GM12892 (cell line): ENCODE results near the gene PSMC1.

Experiments used
- DNase-seq: peaks from one replicate; pipeline ENCODE4 v3.0.0; 2011; ENCODE audit not compliant: insufficient read length
- FAIRE-seq: peaks from 2 replicates; lab custom pipeline; 2011; peaks lifted over from hg19 to GRCh38; lab: Jason Lieb, UNC
- POLR2A ChIP-seq: IDR thresholded peaks from 2 replicates; pipeline ENCODE4 v1.6.1; 2011; ENCODE audit warnings: low read depth, low read length, control low read depth
- POLR2AphosphoS5 ChIP-seq: IDR thresholded peaks from 2 replicates; pipeline ENCODE4 v1.6.1; 2011; ENCODE audit warnings: low read depth, low read length, control low read depth
- TAF1 ChIP-seq: IDR thresholded peaks from 2 replicates; pipeline ENCODE4 v1.6.1; 2011; ENCODE audit warnings: low read depth, mild to moderate bottlenecking, control low read depth, low read length, borderline replicate concordance

PSMC1 gene

GRCh38 chr14:90277581-90278198, 21.3 kb downstream of the PSMC1 start:
- DNase-seq = no peak
- no peak for FAIRE-seq
- TF ChIP-seq POLR2AphosphoS5 (no peak), TAF1 (no peak), POLR2A (no peak)

GRCh38 chr14:90278199-90279175, 22.1 kb downstream of the PSMC1 start:
- FAIRE-seq (no peak), DNase-seq (no peak)
- no peak for TF ChIP-seq POLR2AphosphoS5
- TF ChIP-seq POLR2A = no peak
- no peak for TF ChIP-seq TAF1

GRCh38 chr14:90280096-90280495, 23.7 kb downstream of the PSMC1 start:
- TF ChIP-seq TAF1 (no peak), POLR2A (no peak), POLR2AphosphoS5 (no peak)
- DNase-seq (no peak), FAIRE-seq (no peak)

DNA sequence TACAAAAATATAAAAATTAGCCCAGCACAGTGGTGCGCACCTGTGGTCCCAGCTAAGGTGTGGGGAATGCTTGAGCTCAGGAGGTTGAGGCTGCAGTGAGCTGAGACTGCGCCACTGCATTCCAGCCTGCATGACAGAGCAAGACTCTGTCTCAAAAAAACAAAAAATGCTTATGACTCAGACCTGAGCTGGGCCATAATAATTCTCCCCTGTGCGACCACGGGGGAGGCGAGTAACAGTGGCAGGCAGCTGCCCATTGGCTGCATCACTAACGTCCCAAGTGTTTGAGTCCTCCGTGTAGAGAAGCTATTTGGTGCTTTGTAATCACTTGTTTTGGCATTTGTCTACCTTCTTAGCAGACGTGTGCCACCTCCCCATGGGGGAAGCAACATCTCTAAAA, 24.9 kb downstream of the PSMC1 start:
- FAIRE-seq (no peak), DNase-seq (no peak)
- TF ChIP-seq POLR2AphosphoS5 (no peak), TAF1 (no peak), POLR2A (no peak)

DNA sequence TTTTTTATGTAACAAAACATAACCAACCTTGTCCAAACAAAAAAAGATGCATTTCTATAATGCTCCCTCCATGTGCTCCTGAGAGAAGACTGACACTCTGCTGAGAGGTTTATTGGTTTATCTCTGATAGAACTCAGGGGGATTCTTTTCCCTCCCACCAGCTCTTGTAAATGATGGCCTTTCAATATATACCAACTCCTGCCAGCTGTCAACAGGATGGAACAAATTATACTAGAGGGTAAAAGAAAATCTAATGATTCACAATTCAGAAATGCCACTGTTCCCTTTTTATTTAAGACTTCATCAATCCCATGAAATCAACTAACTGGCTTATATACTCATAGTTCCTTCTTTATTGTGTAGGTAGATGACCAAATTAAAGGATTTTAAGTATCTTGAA, 25.4 kb downstream of the PSMC1 start:
- FAIRE-seq (no peak), DNase-seq (no peak)
- no peak for TF ChIP-seq POLR2AphosphoS5
- TF ChIP-seq TAF1 = no peak
- no peak for TF ChIP-seq POLR2A

- TF ChIP-seq TAF1 (no peak), POLR2AphosphoS5 (no peak), POLR2A (no peak)
- FAIRE-seq (no peak), DNase-seq (no peak)
Observed at GRCh38 chr14:90287791-90288190, 31.4 kb downstream of the PSMC1 start.

DNA sequence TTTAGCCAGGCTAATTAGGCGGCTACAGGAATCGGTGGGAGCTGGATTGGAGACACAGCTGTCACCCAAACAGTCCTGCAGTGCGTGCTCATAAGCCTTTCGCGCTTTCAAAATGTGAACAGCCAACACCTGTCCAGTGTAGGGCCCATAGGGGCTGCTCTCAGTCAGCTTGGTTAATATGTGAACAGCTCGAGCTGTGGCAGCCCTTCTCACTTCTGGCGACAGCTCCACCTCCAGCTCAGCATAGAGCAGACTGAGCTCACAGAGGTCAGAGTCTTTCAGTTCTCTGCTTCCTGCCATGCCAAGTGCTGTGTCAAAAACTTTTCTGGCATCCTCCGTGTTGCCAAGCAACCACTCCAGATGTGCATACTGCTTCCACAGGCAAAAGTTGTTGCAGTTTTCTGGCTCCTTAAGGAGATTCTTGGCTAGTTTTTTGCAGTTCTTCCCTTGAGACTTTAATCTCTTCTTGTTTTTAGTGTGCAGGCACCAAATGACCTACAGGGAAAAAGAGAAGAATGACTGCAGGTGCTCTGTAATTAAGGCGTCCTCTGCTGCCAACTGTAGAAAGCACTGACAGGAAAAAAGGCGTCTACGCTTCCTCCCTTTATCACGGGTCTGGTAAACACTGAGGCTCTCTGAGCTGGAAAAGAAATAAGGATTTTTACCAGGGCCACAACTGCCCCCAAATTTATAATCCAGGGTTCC, 32.5 kb downstream of the PSMC1 start:
- TF ChIP-seq POLR2AphosphoS5 (no peak), POLR2A (no peak), TAF1 (no peak)
- no peak for FAIRE-seq
- DNase-seq = no peak

- no peak for FAIRE-seq
- TF ChIP-seq TAF1 = no peak
- no peak for TF ChIP-seq POLR2AphosphoS5
- no peak for TF ChIP-seq POLR2A
- no peak for DNase-seq
Observed at GRCh38 chr14:90290337-90291011, 34.1 kb downstream of the PSMC1 start.

- FAIRE-seq (no peak), DNase-seq (no peak)
Observed at GRCh38 chr14:90291699-90292098, 35.3 kb downstream of the PSMC1 start.

GRCh38 chr14:90293766-90294730, 37.7 kb downstream of the PSMC1 start:
- TF ChIP-seq POLR2AphosphoS5 (no peak), POLR2A (no peak), TAF1 (no peak)
- DNase-seq = no peak
- no peak for FAIRE-seq

More at GRCh38 chr14:90291699-90292098, 35.3 kb downstream of the PSMC1 start:
- TF ChIP-seq POLR2A (no peak), TAF1 (no peak), POLR2AphosphoS5 (no peak)

DNA sequence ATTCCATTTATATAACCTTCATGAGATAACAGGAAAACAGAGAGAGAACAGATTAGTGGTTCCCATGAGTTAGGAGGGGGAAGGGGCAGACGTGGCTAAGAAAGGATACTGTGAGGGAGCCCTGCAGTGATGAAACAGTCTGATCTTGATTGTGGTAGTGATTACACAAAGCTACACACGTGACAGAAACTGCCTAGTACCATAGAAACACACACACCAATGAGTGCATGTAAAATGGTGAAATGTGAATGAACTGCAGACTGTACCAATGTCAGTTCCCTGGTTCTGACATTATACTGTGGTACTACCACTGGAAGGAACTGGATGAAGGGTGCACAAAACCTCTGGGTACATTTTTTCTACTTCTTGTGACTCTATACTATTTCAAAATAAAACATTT, 38.5 kb downstream of the PSMC1 start:
- DNase-seq (no peak), FAIRE-seq (no peak)
- TF ChIP-seq TAF1 (no peak), POLR2A (no peak), POLR2AphosphoS5 (no peak)
